Measurements from ENCODE around the gene LARGE1. TPM values are rescaled to one million over a fixed set of nuclear protein-coding genes. Genes with fewer than 3 reads are reported as not detected.

Gene LARGE1
- total RNA-seq, 1 donor from 2014 or later: 16.4 TPM

DNA sequence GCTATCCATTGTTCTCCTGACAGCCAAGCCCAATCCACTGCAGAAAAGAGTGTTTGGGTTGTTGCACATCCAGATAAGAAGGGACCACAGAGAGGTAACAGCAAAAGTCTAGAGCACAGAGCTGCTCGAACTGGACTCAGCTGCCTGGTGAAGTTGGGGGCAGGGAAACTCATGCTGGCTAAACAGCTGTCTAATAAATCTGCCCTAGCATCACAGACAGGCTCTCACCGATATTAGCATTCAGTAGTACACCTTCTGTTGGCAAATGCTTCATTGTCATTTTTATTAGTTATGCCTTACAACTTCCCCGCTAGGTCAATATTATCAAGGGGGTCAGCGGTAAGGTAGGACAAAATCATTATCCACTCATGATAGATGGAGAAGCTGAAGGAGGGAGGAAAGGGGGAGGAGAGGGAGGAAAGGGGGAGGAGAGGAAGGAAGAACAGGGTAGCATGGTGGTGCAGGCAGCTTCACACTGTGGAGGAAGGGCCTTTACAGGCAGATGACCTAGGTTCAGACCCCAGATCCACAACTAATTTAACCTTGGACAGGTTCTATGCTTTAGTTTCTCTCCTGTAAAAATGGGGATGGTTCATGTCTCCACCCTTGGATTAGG, 102.7 kb downstream of the LARGE1 start:
- no peak for DNase-seq

GRCh38 chr22:33812360-33812977, 107.8 kb downstream of the LARGE1 start:
- no peak for DNase-seq

DNA sequence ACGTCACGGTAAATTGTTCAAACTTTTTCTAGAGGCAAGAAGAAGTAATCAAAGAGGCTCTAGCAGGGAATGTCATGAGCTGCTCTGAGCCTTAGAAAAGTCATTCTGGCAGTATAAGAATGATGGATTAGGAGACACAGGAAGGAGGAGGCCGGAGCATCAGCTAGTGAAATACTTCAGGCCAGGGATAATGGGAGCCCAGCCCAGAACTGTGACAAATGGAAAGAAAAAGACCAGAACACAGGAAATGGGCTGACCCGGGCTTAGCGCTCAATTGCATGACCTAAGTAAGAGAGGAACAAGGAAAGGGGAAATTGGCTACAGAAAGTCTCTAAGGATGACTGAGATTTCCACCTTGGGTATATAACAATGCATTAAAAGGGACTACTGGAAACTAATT, 108.6 kb downstream of the LARGE1 start:
- peak; percentile 77 for DNase-seq

DNA sequence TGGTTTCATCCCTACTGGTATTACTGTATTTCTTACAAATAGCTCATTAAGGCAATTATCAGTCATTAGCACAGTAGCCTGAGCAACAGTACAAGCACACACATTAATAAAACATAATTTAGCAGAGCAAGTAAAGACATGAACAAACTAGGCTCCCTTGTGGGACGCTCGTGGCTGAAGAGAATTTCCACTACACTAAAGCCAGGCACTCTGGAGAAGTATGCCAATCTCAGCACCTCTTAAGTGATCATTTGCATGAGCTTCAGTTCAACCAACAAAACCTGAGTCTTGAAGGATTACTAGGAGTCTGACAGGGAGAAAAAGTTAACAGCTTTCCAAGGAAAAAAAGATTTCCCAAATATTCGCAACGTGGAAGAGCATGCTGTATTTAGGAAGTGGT, 109.1 kb downstream of the LARGE1 start:
- DNase-seq: no peak

- no peak for DNase-seq
Measured at GRCh38 chr22:33807470-33807869, 112.8 kb downstream of the LARGE1 start.

DNA sequence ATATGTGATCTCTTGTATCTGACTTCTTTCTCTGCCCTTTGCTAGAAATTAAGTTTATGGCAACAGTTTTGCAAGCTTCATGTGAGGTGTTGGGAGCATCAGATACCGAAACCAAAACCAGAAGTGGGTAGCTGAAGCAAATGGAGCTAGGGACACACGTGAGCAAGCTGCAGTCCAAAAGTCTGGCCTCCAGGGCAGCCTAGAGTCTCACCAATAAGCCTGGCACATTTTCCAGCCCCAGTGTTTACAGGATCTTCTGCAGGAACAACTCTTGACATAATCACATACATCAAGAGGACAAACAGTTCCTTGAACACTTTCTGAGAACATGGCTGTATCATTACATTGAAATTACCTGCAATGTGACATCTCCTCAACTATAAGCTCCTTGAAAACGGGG, 114.1 kb downstream of the LARGE1 start:
- no peak for DNase-seq

- DNase-seq: peak; percentile 72
Measured at GRCh38 chr22:33803371-33804282, 116.6 kb downstream of the LARGE1 start.

GRCh38 chr22:33798401-33798800, 121.9 kb downstream of the LARGE1 start:
- no peak for DNase-seq

DNA sequence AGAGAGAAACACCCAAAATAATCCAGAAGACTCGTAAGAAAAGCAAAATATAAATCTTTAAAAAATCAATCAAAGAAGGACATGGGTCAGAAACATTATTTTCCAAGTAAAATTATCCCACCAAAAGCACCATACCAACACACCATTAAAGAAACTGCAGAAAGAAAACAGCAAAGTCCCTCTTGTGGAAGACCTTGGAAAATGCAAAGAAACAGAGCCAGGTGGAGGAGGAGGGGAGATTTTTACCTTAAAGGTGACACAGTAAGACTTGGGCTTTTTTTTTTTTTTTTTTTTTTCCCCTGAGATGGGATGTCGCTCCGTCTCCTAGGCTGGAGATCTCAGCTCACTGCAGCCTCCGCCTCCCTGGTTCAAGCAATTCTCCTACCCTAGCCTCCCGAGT, 123.8 kb downstream of the LARGE1 start:
- DNase-seq: no peak

DNA sequence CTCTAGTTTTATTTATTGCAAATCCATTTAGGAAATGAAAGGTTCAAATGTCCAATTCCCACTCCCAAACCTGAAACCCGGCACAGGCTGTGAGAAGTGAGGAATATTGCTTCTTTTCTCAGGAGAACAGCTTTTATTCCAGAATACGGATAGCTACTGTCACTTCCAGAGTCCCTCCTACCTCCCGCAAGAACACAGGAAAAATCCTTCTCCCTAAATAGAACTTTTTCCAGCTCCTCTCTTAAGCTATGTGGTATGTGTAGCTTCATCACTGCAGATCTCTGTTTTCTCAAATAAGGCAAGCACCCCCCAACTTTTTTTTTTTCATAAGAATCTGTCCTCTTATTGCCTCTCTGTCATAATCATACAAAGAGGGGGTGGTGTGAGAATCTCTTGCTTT, 126.8 kb downstream of the LARGE1 start:
- no peak for DNase-seq

DNA sequence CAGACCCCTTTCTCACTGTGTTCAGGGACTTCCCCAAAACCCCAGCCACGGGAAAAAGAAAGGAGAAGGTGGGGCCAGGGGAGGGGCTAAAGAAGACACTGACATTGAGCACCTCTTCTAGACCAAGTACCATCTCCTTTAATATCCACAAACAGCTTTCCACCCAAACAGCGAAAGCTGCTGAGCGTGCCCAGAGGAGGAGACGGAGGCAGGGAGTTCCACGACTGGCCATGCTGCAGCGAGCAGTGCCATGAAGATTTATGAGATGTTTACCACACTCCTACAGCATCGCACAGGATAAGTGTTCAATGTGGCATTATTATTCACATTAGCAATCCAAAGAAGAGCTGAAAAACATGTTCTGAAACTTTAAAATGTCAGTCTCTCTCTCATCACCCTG, 127.4 kb downstream of the LARGE1 start:
- DNase-seq: no peak

DNA sequence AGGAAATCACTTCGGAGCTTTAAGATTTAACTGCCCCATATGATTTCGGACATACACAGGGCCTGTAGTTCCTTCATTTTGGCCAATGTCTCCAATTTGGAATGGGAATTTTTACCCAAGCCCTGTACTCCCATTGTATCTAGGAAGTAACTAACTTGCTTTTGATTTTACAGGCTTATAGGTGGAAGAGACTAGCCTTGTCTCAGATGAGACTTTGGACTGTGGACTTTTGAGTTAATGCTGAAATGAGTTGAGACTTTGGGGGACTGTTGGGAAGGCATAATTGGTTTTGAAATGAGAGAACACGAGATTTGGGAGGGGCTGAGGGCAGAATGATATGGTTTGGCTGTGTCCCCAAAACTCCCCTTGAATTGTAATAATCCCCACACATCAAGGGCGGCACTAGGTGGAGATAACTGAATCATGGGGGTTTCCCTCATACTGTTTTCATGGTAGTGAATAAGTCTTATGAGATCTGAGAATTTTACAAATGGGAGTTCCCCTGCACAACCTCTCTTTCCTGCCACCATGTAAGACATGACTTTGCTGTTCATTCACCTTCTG, 130.5 kb downstream of the LARGE1 start:
- no peak for DNase-seq

- no peak for DNase-seq
Measured at GRCh38 chr22:33788927-33789326, 131.3 kb downstream of the LARGE1 start.

- DNase-seq: no peak
Measured at GRCh38 chr22:33787645-33788456, 132.4 kb downstream of the LARGE1 start.

- no peak for DNase-seq
Measured at GRCh38 chr22:33786149-33786548, 134.1 kb downstream of the LARGE1 start.

GRCh38 chr22:33785283-33785968, 134.8 kb downstream of the LARGE1 start:
- DNase-seq: no peak

GRCh38 chr22:33781411-33781810, 138.9 kb downstream of the LARGE1 start:
- DNase-seq: peak; percentile 49

DNA sequence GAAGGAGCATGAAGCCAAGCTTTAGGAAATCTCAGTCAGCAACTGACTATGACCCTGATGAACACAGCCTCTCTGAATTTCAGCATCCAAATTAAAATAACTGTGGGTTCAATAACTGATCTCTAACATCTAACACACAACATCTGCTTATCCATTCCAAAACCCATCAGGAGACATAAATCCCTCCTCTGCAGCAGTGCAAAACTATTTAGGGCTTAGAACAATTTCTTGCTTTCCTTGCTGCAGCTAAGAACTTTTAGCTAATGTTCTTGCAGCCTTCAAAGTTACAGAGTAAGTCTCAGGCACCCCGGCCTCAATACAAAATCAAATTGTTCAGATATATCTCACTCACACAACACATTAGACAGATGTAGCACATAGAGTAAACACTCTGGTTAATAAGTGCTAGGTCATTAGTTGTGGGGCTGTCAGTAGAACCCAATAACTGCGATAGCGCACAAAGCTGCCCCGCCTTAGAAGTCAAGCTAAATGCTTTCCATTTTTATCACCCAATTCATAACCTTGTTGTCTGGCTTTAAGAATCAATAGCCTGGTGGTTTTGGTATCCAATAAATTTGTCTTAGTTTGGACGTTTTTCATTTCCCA, 139.6 kb downstream of the LARGE1 start:
- peak; percentile 54 for DNase-seq

GRCh38 chr22:33779243-33779642, 141.0 kb downstream of the LARGE1 start:
- no peak for DNase-seq

DNA sequence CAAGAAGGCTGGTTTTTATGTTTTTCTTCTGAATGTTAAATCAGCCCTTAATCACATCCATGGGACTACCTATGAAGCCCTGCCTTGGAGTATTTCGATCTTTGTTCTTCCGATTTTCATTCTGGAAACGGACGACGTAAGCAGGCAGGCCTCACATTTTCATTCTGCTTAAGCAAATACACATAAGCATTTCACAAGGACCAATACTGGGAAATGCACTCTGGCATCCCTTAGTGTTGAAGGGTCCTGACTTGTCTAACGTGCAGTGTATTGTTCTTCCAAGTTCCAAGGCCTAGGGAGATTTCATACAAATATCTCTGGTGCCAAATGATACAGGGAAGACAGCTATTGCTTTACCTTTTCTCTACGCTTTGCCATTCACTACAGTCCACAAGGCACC, 143.8 kb downstream of the LARGE1 start:
- DNase-seq: no peak

DNA sequence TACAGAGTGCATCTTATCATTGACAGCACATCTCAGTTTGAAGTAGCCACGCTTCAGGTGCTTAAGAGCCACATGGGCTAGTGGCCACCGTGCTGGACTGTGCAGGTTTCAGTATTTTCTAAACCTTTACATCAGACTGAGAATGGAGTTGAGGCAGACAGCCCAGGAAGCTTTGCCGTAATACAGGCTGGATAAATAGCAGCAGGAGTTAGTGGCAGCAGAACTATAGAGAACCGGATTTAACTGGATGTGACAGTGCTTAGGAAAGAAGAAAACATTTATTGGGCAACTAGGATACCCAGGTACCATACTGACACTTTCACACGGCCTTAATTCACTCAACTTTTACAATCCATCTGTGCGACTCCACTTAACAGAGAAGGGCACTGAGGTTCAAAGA, 145.5 kb downstream of the LARGE1 start:
- DNase-seq: no peak
